ENCODE data around the gene HTR3C. TPM values are rescaled to one million over a fixed set of nuclear protein-coding genes. Genes with fewer than 3 reads are reported as not detected.

HTR3C gene
- total RNA-seq, result not detected in 2 replicates

GRCh38 chr3:184052767-184053166 lies at the start of gene HTR3C:
Gene HTR3C, plus strand, starts transcription at chr3:184053047. Its CDS starts 34 bp downstream, at chr3:184053081.

DNA sequence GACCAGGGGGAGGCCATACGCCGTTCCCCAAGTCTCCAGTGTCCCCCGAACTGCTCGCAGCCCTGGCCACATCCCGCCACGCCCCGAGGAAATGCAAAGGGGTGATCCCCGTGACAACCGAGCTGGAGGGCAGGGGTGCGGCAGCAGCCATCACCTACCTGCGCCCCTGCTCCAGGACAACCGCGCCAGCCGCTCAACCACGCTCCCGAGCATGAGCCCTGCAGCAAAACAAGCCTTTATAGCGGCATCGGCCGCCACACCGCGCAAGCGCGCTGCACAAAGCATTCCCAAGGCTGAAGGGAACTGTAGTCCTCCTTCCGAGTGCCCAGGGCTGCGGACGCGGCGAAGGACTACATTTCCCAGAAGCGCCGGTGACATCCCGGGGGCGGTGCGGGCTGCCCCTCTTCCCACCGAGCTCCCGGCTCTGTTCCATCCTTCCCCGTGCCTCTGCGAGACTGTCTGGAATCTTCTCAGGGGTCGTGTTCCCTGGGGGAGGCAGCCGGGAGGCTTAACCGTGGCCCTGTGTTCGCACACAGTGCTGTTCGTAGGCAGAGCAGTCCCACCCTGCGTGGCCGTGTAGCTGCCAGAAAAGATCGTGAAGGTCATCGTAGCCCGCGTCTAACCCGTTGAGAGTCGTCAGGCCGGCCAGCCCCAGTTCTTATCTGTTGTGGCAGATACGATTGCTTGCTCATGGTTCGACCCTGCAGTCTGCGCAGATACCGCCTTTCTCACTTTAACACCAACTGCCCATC lies 35.0 kb upstream of the HTR3C start, which contains the start of gene ABCC5:
ABCC5 (minus strand) TSS at position 213 of the 752 bp plus-strand sequence. CDS start 3,492 bp downstream, outside the sequence.

DNA sequence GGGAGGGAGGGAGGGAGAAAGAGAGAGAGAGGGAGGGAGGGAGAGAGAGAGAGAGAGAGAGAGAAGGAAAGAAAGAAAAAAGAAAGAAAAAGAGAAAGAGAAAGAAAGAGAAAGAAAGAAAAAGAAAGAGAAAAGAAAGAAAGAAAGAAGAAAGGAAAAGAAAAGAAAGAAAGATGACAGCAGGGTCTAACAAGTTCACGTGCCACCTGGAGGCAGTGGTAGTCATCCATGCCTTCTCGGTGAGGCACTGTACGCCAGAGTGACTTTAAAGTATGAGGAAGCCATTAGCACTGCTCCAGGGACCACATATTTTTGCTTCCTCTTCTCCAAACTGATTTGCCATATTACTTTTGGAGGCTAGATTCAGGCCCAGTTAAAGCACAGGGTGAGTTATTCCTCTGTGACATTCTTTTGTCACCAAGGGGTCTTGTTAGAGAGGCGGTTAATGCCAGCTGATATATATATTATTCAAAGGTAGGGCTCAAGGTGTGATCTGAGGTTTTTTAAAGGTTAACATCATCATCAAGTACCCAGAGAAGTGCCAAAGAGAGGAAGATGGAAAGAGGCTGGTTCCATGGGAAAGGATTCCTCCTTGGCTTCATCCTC lies 21.6 kb upstream of the HTR3C start, which contains the start of gene HTR3D:
HTR3D (plus strand) TSS at position 556 of the 606 bp plus-strand sequence; CDS start at position 556, 0 bp downstream.

GRCh38 chr3:184096811-184097383 lies 44.0 kb downstream of the HTR3C start, which contains the start of gene HTR3E:
Gene HTR3E, plus strand, starts transcription at chr3:184097064. Its CDS starts 466 bp downstream, at chr3:184097530.

Other genes with a start within 250 kb of the HTR3C start
- 2.6 and 2.7 TPM in 2 replicates for gene MAP6D1, start 227.5 kb upstream of the HTR3C start, total RNA-seq
- gene PARL, start 168.2 kb upstream of the HTR3C start, total RNA-seq, result 26.4 and 44.7 TPM in 2 replicates
- gene ABCC5, start 35.2 kb upstream of the HTR3C start, total RNA-seq, result 9.8 and 11.0 TPM in 2 replicates
- not detected in 2 replicates for gene HTR3D, start 21.3 kb upstream of the HTR3C start, total RNA-seq
- gene HTR3E, start 44.0 kb downstream of the HTR3C start, total RNA-seq, result not detected in 2 replicates
- gene EIF2B5, start 82.3 kb downstream of the HTR3C start, total RNA-seq, result 13.9 and 15.5 TPM in 2 replicates
- 39.9 and 56.8 TPM in 2 replicates for gene DVL3, start 102.3 kb downstream of the HTR3C start, total RNA-seq
- gene AP2M1, start 121.8 kb downstream of the HTR3C start, total RNA-seq, result 247 and 299 TPM in 2 replicates
- gene ABCF3, start 133.2 kb downstream of the HTR3C start, total RNA-seq, result 35.8 and 43.3 TPM in 2 replicates
- 0.05 and 0.06 TPM in 2 replicates for gene VWA5B2, start 176.5 kb downstream of the HTR3C start, total RNA-seq
- 71.8 and 73.8 TPM in 2 replicates for gene ALG3, start 195.9 kb downstream of the HTR3C start, total RNA-seq
- gene EEF1AKMT4, start 196.6 kb downstream of the HTR3C start, total RNA-seq, result 4.3 and 5.9 TPM in 2 replicates
- not detected in 2 replicates for gene CAMK2N2, start 208.5 kb downstream of the HTR3C start, total RNA-seq
- gene ECE2, start 223.0 kb downstream of the HTR3C start, total RNA-seq, result 0.12 TPM in 1 of 2 replicates, not detected in the other
- 172 and 183 TPM in 2 replicates for gene PSMD2, start 246.2 kb downstream of the HTR3C start, total RNA-seq

Measured in cardiac ventricle fibroblast (primary cell).